Measurements from ENCODE around the gene FLNA.

Gene FLNA

GRCh38 chrX:154376774-154377173 lies 2.3 kb upstream of the FLNA start:
- DNase-seq (ENCODE audit: extremely low read depth in 1 of 2, low read depth in 1 of 2), result no peak

GRCh38 chrX:154375156-154375504 lies 696 bp upstream of the FLNA start:
- no peak for DNase-seq (ENCODE audit: extremely low read depth in 1 of 2, low read depth in 1 of 2)

- DNase-seq (ENCODE audit: extremely low read depth in 1 of 2, low read depth in 1 of 2), result no peak
These were observed 811 bp downstream of the FLNA start for GRCh38 chrX:154373340-154374306.

- DNase-seq (ENCODE audit: extremely low read depth in 1 of 2, low read depth in 1 of 2), result no peak
These were observed 1.8 kb downstream of the FLNA start for GRCh38 chrX:154372612-154373022.

- no peak for DNase-seq (ENCODE audit: extremely low read depth in 1 of 2, low read depth in 1 of 2)
These were observed 2.6 kb downstream of the FLNA start for GRCh38 chrX:154371789-154372300.

GRCh38 chrX:154371017-154371788 lies 3.2 kb downstream of the FLNA start:
- DNase-seq (ENCODE audit: extremely low read depth in 1 of 2, low read depth in 1 of 2), result peak; percentile 80 to 85

GRCh38 chrX:154370300-154371016 lies 4.0 kb downstream of the FLNA start:
- no peak for DNase-seq (ENCODE audit: extremely low read depth in 1 of 2, low read depth in 1 of 2)

GRCh38 chrX:154369449-154370299 lies 4.8 kb downstream of the FLNA start:
- DNase-seq (ENCODE audit: extremely low read depth in 1 of 2, low read depth in 1 of 2), result peak; percentile 57 to 69

GRCh38 chrX:154368630-154369448 lies 5.6 kb downstream of the FLNA start:
- DNase-seq (ENCODE audit: extremely low read depth in 1 of 2, low read depth in 1 of 2), result peak; percentile 90 to 94

- no peak for DNase-seq (ENCODE audit: extremely low read depth in 1 of 2, low read depth in 1 of 2)
These were observed 6.7 kb downstream of the FLNA start for GRCh38 chrX:154367474-154368308.

GRCh38 chrX:154366666-154367055 lies 7.8 kb downstream of the FLNA start:
- no peak for DNase-seq (ENCODE audit: extremely low read depth in 1 of 2, low read depth in 1 of 2)

- DNase-seq (ENCODE audit: extremely low read depth in 1 of 2, low read depth in 1 of 2), result no peak
These were observed 8.3 kb downstream of the FLNA start for GRCh38 chrX:154365997-154366665.

GRCh38 chrX:154365052-154365600 lies 9.3 kb downstream of the FLNA start:
- no peak for DNase-seq (ENCODE audit: extremely low read depth in 1 of 2, low read depth in 1 of 2)

- DNase-seq (ENCODE audit: extremely low read depth in 1 of 2, low read depth in 1 of 2), result no peak
These were observed 10.6 kb downstream of the FLNA start for GRCh38 chrX:154363706-154364439.

GRCh38 chrX:154362085-154362742 lies 12.2 kb downstream of the FLNA start:
- no peak for DNase-seq (ENCODE audit: extremely low read depth in 1 of 2, low read depth in 1 of 2)

GRCh38 chrX:154360155-154360713 lies 14.2 kb downstream of the FLNA start:
- no peak for DNase-seq (ENCODE audit: extremely low read depth in 1 of 2, low read depth in 1 of 2)

Data from stimulated activated CD8-positive, alpha-beta memory T cell treated with anti-CD3 and anti-CD28 coated beads, Interleukin-7, amount 100 ng/mL, for 48 hours (primary cell).